ENCODE data around the gene DOCK10. TPM values are rescaled to one million over a fixed set of nuclear protein-coding genes. Genes with fewer than 3 reads are reported as not detected.

Gene DOCK10
- total and polyA plus RNA-seq, 2 donors (not counting 1 experiment from before 2014, with no cell fraction given) = 20.8 to 26.3 TPM

DNA sequence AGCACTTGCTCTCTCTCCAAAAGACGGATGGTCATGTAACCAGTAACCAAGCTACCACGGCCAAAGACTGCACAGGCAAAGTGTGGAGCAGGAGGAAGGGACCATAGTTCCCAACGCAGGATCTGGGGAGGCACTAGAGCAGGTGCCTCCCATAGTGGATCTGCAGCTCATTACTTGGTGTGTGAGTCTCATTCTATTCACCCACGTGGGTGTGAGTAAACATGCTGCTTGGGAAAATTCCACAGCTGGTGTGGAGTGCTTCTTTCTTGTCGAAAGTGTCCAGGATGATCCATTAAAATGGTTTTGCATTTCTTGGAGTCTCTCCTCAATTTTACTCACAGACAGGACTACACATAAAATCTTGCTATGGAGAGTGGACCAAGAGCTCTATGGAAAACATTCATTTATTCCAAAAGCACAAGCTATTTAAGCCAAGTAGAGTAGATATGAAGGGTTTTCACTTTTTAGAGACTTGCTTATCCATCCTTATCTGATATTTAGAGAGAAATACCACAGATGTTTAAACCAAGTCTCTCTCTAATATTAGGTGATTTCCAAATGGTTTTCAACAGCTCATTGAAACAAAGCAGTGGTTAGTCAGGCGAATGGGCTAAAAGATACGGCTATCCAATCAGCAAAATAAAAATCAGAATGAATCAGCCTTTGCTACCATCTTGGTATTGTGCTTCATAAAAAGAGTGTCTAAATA is 221.8 kb downstream of the DOCK10 start:
- H3K27me3 ChIP-seq (ENCODE audit: control insufficient read depth, insufficient read depth, low read length) = no peaks in the 10 kb centered on the region
- H3K79me2 ChIP-seq (ENCODE audit: control insufficient read depth, insufficient read depth, low read length) = no peaks in the 10 kb centered on the region
- no peak overlapping the region for H3K27ac ChIP-seq (ENCODE audit: insufficient read depth, low read length)
- no peak overlapping the region for H3K4me3 ChIP-seq (replicated peaks in 1 of 4; ENCODE audit: control extremely low read depth in 1 of 4, insufficient read depth in 1 of 4, low read depth in 3 of 4, low read length in 4 of 4)
- H3K36me3 ChIP-seq (ENCODE audit: control insufficient read depth, insufficient read depth, low read length) = peaks cover 2% of the 10 kb centered on the region
- no peak overlapping the region for H2AFZ ChIP-seq (ENCODE audit: low read length)
- peak in 1 of 2 donors; percentile 40 for DNase-seq (ENCODE audit: low read depth in 2 of 2)
- H4K20me1 ChIP-seq (ENCODE audit: control insufficient read depth, extremely low read depth, insufficient read depth, low read length) = no peaks in the 10 kb centered on the region
- H3K9ac ChIP-seq (ENCODE audit: insufficient read depth, low read length) = no peak overlapping the region
- H3K4me1 ChIP-seq (ENCODE audit: control insufficient read depth, extremely low read depth, insufficient read depth, low read length) = peaks cover 13% of the 10 kb centered on the region
- no peak for TF ChIP-seq EZH2 (IDR thresholded peaks at IDR 0.05; ENCODE audit: low read length, missing control alignments)
- TF ChIP-seq, protein P1, sequence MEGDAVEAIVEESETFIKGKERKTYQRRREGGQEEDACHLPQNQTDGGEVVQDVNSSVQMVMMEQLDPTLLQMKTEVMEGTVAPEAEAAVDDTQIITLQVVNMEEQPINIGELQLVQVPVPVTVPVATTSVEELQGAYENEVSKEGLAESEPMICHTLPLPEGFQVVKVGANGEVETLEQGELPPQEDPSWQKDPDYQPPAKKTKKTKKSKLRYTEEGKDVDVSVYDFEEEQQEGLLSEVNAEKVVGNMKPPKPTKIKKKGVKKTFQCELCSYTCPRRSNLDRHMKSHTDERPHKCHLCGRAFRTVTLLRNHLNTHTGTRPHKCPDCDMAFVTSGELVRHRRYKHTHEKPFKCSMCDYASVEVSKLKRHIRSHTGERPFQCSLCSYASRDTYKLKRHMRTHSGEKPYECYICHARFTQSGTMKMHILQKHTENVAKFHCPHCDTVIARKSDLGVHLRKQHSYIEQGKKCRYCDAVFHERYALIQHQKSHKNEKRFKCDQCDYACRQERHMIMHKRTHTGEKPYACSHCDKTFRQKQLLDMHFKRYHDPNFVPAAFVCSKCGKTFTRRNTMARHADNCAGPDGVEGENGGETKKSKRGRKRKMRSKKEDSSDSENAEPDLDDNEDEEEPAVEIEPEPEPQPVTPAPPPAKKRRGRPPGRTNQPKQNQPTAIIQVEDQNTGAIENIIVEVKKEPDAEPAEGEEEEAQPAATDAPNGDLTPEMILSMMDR (conservative IDR thresholded peaks at IDR 0.05 in 1 of 2, IDR thresholded peaks at IDR 0.05 in 1 of 2; ENCODE audit: low read depth in 1 of 2, low read length in 2 of 2) = no peak
- H3K9me3 ChIP-seq (ENCODE audit: control insufficient read depth, insufficient read depth, low read depth, low read length) = no peaks in the 10 kb centered on the region
- H3K4me2 ChIP-seq (ENCODE audit: extremely low read depth, insufficient read depth, low read length) = no peak overlapping the region

DNA sequence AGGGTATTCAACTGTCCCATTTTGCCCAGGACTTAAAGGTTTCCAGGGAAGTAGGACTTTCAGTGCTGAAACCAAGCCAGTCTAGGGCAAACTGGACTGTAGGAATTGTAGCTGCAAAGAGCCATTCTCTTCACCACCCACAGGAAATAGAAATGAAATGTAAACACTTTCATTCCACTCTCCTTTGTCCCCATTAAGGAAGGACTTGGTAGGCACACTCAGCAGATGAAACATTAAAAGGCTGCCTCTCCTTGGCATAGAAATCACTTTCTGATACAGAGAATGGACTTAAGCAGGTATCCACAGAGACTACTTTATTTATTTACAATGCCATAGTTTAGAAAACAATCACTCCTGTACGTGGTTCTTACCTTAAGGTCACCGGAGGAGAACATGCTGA is 223.2 kb downstream of the DOCK10 start:
- H3K36me3 ChIP-seq (ENCODE audit: control insufficient read depth, insufficient read depth, low read length) = peaks cover 2% of the 10 kb centered on the region
- no peak overlapping the region for H2AFZ ChIP-seq (ENCODE audit: low read length)

DNA sequence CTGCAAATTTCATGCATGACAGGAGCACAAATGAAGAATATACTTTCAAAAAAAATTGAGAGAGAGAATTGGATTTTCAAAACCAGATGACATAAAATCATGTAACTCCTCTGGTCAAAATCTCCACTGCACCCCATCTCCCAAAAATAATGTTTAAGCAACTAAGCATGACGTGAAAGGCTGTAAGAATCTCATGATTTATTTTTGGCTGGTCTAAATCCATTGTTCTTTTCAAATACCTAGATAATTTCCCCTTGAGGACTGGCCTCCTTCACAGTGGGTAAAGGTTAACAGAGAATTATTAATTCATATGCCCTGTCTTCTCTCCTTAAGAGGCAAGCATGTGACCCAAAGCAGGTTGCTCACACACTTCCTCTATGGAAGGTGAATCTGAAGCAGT is 224.6 kb downstream of the DOCK10 start:
- Histone ChIP-seq H3K27ac (ENCODE audit: insufficient read depth, low read length) (no peak overlapping the region), H3K9ac (ENCODE audit: insufficient read depth, low read length) (no peak overlapping the region), H3K9me3 (ENCODE audit: control insufficient read depth, insufficient read depth, low read depth, low read length) (no peaks in the 10 kb centered on the region), H3K4me2 (ENCODE audit: extremely low read depth, insufficient read depth, low read length) (no peak overlapping the region), H3K4me1 (ENCODE audit: control insufficient read depth, extremely low read depth, insufficient read depth, low read length) (peaks cover 13% of the 10 kb centered on the region), H3K4me3 (replicated peaks in 1 of 4; ENCODE audit: control extremely low read depth in 1 of 4, insufficient read depth in 1 of 4, low read depth in 3 of 4, low read length in 4 of 4) (no peak overlapping the region), H3K27me3 (ENCODE audit: control insufficient read depth, insufficient read depth, low read length) (no peaks in the 10 kb centered on the region), H4K20me1 (ENCODE audit: control insufficient read depth, extremely low read depth, insufficient read depth, low read length) (no peaks in the 10 kb centered on the region), H3K36me3 (ENCODE audit: control insufficient read depth, insufficient read depth, low read length) (peaks cover 2% of the 10 kb centered on the region), H2AFZ (ENCODE audit: low read length) (no peak overlapping the region), H3K79me2 (ENCODE audit: control insufficient read depth, insufficient read depth, low read length) (no peaks in the 10 kb centered on the region)
- TF ChIP-seq, protein P1 (conservative IDR thresholded peaks at IDR 0.05 in 1 of 2, IDR thresholded peaks at IDR 0.05 in 1 of 2; ENCODE audit: low read depth in 1 of 2, low read length in 2 of 2) = no peak
- no peak for TF ChIP-seq EZH2 (IDR thresholded peaks at IDR 0.05; ENCODE audit: low read length, missing control alignments)
- DNase-seq (ENCODE audit: low read depth in 2 of 2) = no peak

More for the DNA sequence above, 223.2 kb downstream of the DOCK10 start:
- Histone ChIP-seq H3K4me1 (ENCODE audit: control insufficient read depth, extremely low read depth, insufficient read depth, low read length) (peaks cover 13% of the 10 kb centered on the region), H3K27me3 (ENCODE audit: control insufficient read depth, insufficient read depth, low read length) (no peaks in the 10 kb centered on the region), H3K27ac (ENCODE audit: insufficient read depth, low read length) (no peak overlapping the region), H3K79me2 (ENCODE audit: control insufficient read depth, insufficient read depth, low read length) (no peaks in the 10 kb centered on the region), H4K20me1 (ENCODE audit: control insufficient read depth, extremely low read depth, insufficient read depth, low read length) (no peaks in the 10 kb centered on the region), H3K9me3 (ENCODE audit: control insufficient read depth, insufficient read depth, low read depth, low read length) (no peaks in the 10 kb centered on the region), H3K4me2 (ENCODE audit: extremely low read depth, insufficient read depth, low read length) (no peak overlapping the region), H3K9ac (ENCODE audit: insufficient read depth, low read length) (no peak overlapping the region), H3K4me3 (replicated peaks in 1 of 4; ENCODE audit: control extremely low read depth in 1 of 4, insufficient read depth in 1 of 4, low read depth in 3 of 4, low read length in 4 of 4) (no peak overlapping the region)
- no peak for TF ChIP-seq EZH2 (IDR thresholded peaks at IDR 0.05; ENCODE audit: low read length, missing control alignments)
- TF ChIP-seq, protein P1 (conservative IDR thresholded peaks at IDR 0.05 in 1 of 2, IDR thresholded peaks at IDR 0.05 in 1 of 2; ENCODE audit: low read depth in 1 of 2, low read length in 2 of 2) = no peak
- DNase-seq (ENCODE audit: low read depth in 2 of 2) = peak in 1 of 2 donors; percentile 14
